Posterior vena cava (tissue), 2 donors: ENCODE measurements around the gene PBX4. TPM values are rescaled to one million over a fixed set of nuclear protein-coding genes. Genes with fewer than 3 reads are reported as not detected.

Experiments
- DNase-seq: peaks from one replicate; pipeline ENCODE4 v3.0.0-alpha.2; 2020; ENCODE audit warnings: low spot score
- intact Hi-C, 2 donors: fragments of 100-400 bp; cut with DNase I; formaldehyde crosslinking; loops; one replicate each; pipeline versions ENCODE4 v1.14.1 to v1.14.2; 2022 to 2023
- total RNA-seq, 2 donors: library from RNA; stranded (reverse); fragmentation: NEBNext Ultra II Directional; extraction: Animal tissue kit (Norgen Biotek cat#: 25700); gene quantifications; one replicate each; pipeline ENCODE4 v1.2.1, GENCODE V29; 2021
- donor health status: DM: yes; HTN: yes; CAD: no.
- donor health status: DM: yes; HTN: yes; CAD: no.

PBX4 gene
- total RNA-seq, 2 donors from 2014 or later = 0.29 to 0.93 TPM

DNA sequence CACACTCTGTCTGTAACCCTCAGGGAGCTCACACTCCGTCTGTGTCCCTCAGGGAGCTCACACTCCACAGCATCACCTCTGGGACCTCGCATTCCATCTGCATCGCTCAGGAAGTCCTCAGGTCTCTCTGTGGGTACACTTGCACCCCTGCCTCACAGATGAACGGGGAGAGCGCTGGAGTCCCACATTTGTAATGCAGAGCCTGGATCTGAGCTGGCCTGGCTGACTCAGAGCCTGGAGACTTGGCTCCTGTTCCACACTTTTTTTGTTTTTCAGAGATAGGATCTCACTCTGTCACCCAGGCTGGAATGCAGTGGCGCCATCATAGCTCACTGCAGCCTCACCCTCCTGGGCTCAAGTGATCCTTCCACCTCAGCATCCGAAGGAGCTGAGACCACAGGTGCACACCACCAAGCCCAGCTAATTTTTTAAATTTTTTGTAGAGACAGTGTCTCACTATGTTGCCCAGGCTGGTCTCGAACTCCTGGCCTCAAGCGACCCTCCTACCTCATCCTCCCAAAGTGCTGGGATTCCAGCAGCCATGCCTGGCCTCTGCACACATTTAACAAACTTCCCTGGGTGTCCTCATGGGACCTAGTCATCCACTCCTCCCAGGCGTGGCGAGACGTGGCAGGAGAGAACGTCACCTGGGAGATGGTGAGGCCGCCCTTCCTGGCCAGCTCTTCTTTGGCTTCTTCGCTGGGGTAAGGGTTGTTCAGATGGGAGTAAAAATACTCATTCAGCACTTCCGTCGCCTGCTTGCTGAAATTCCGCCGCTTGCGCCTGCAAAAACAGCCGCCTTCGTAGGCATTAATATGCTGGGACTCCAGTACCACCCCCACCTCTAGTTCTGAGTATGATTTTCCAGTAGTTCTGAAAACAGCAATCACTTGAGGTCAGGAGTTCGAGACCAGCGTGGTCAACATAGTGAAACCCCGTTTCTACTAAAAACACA lies 49.4 kb downstream of the PBX4 start:
- no peak for DNase-seq
- intact Hi-C loops = no loop called here

DNA sequence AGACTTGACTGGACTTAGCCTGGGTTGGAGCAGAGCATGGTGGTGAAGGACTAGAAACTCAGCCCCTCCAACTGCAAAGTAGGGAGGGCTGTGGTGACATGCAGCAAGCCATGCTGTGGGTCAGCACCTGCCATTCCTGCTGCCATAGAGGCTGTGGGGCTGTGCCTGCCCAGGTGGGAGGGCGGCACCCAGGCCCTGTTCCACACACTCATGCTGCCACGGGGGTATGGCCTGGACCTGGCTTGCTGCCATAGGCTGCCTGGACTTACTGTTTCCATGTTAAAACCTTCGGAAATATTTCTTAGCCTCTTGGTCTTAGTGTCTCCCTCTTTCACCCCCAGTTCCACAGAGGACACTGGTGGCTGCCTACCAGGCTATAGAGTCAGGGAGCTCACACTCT lies 51.1 kb downstream of the PBX4 start:
- DNase-seq = no peak
- intact Hi-C loops = no loop called here

DNA sequence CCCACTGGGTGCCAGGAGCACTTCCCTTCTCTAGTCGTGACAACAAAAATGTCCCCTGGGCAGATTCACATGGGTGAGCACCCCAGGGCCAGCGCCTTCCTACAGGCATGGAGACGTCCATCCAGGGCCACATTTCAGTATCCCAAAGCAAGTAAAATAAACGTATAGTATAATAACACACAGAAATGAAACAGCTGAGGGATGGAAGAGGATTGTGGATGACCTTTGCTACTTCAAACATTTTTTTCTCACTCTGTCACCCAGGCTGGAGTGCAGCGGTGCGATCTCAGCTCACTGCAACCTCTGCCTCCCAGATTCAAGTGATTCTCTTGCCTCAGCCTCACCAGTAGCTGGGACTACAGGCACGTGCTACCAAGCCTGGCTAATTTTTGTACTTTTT lies 52.2 kb downstream of the PBX4 start:
- no peak for DNase-seq
- intact Hi-C loops = no loop called here

DNA sequence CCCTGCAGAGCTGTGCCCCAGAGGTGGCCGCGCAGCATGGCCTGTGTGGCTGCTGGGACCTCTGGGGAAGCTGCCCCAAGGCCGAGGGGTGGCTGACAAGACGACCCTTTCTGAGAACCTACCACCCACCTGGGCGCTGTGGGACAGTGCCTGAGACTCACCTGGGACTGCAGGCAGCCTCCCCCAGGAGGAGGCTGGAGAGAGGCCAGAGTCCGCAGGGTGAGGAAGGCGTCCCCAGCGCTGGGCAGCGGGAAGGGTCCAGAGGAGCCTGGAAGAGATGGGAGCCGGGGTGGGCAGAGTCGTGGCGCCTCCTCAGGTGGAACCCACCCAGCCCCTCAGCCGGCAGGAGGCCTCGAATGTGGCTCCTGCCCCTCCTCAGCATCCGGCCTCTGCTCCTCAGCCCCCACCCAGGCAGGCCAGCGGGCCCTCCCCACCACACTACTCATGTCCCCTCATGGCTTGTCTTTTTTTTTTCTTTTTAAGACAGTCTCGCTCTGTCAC lies 55.1 kb downstream of the PBX4 start:
- intact Hi-C loops = no loop called here
- no peak for DNase-seq

DNA sequence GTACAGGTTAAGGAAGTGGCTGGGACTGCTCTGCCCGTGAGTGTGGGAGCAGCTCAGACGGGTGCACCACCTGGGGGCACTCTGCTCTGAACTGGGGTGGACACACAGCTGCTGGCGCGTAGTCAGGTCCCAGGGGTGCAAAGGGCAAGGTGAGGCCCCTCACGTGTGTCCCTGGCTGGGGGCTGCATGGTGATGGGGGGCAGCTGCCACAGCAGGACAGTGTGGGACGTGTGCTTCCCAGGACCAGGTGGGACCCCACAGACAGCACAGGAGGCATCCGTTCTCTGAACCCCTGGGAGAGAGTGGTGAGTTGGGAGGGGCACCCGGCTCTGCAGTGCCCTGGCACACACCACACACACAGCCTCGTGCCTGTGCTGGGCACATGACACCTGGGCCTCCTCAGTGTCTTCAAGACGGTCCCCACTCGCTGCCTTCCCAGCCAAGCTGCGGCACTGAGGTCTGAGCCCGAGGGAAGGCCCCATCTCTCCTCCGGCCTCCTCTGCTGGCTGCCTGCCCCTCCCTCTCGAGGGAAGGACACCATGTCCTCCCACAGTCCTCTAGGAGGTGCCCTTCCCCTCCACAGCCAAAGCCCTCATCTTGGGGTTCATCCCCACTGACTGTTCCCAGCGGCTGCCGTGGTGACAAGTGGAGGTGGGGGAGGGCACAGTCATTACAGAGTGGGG lies 55.7 kb downstream of the PBX4 start:
- intact Hi-C loops = no loop called here
- DNase-seq = no peak

DNA sequence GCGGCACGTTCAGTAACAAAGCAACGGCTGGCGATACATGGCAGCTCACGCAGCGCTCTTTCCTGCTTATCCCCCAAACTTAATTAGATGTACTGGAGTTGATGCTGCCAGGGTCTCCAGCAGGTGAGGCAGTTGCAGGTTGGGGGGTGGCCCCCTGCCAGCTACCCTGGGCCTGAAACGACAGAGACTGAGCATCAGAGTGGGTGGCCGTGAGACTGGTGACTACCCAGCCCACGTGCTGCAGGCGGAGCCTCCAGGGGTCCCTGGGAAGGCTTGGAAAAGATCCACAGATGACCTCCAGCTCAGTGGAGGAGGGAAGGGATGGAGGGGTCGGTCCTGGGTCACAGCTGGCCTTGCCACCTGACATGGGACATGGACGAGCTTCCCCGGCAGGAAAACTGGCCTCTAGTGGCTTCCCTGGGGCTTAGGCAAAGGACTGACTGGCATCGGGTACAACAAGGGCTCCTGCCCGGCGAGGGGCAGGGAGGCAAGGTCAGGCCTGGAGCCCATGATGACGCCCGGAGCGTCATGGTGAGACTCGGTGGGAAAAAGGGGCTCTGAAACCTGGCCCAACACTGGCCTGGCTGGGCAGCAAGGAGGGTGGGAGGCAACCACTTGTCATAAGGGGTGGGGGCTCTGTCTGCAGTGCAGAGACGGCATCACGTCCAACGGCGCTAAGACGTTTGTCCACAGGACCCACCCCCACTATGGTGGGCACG lies 56.4 kb downstream of the PBX4 start:
- intact Hi-C loops = no loop called here
- DNase-seq = no peak

DNA sequence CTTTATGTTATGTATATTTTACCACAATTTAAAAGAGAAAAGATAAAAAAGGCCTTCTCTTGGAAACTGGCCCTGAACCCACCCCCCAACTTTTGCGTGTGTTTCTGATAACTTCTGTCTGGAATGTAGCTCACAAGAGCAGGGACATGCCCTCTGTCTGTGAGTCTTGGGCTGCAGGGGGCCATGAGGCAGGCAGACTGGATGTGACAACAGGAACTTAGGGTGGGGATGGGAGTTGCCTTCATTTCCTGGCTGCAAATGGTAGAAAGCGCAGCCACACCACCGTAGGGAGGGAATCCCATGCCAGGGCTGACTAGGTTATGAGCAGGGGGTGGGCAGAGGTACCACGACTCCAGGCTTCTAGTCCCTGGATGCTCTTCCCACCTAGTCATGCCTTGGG lies 58.6 kb downstream of the PBX4 start:
- intact Hi-C loops = loop anchor here in 1 of 2 donors (10.0 kb wide), 1 partner anchor 75 kb away; no protein-coding TSS in a partner anchor
- no peak for DNase-seq

DNA sequence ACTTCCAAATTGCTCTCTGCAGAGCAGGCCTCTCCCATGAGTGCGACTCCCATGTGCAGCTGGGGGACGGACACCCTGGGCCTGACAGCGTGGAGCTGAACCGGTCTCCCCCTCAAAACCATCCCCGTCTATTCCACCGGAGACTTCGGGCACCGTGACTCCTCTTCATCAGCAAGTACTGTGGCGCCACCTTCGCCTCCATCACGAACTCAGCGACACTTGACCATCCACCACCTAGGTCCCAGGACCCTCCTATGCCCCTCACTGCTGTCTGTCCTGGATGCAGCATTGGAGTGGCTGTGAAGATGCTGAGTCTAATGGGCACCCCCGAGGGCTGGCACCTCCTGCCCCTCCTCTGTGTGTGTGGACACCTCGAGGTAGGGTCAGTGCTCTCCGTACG lies 59.9 kb downstream of the PBX4 start:
- intact Hi-C loops = loop anchor here in 1 of 2 donors (10.0 kb wide), 1 partner anchor 76 kb away; no protein-coding TSS in a partner anchor
- no peak for DNase-seq

DNA sequence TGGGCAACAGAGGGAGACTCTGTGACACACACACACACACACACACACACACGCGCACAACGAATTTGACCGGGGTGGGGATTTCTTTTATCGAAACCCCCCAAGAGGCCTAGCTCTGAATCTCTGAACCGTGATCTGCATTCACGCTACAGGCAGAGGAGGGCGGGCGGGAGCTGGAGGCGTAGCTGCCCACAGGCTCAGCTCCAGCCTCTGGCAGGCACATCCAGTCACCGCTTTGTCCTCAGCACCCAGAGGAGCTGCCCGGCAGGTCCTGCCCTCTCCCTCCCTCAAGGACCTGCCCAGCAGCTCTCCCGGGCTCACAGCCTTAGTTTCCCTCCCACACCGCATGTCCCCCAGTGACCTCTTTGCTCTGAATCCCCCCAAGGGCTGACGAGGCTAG lies 60.4 kb downstream of the PBX4 start:
- DNase-seq = no peak
- intact Hi-C loops = loop anchor here in 1 of 2 donors (10.0 kb wide), 1 partner anchor 77 kb away; no protein-coding TSS in a partner anchor

DNA sequence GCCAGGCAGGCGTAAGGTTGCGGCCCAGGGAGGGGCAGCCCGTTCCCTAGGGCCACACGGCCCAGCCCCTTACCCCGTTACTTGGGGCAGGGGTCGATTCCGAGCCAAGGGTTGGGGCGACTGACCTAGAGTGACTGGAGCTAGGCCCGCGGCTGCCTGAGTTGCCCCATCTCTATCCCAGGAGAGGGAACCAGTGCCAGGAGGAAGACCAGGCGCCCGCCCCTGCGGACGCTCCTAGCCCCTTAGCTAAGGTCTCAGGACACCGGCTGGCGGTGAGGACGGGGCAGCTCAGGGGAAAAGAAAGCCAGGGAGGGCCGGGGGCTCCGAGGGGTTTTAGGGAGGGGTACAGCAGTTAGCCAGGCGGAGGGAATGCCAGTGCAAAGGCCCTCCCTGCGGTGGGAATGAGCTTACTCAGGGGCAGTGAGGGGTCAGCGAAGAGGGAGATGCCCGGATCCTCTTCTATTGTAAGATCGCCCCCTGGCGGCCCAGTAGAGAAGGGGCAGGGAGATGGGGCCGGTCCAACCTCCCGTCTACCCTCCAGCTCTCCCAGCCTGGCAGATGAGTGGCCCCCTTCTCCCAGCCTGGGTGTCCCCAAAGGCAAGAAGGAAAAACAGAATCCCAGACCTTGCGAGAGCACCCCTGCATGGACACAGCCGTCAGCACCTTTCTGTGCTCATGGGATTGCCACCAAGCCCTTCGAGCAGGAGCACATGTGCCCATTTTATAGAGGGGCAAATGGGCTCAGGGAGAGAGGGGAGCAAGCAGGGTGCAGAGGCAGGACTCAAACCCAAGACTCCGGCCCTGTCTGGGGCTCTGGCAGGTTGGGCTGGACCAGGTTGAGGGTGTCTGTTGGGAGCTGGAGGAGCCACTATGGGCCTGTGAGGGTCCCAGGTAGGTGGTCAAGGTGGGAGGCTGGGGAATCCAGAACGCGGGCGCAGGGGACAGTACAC lies 64.1 kb downstream of the PBX4 start:
- DNase-seq = no peak
- intact Hi-C loops = loop anchor here in 1 of 2 donors (10.0 kb wide), 1 partner anchor 80 kb away; no protein-coding TSS in a partner anchor

DNA sequence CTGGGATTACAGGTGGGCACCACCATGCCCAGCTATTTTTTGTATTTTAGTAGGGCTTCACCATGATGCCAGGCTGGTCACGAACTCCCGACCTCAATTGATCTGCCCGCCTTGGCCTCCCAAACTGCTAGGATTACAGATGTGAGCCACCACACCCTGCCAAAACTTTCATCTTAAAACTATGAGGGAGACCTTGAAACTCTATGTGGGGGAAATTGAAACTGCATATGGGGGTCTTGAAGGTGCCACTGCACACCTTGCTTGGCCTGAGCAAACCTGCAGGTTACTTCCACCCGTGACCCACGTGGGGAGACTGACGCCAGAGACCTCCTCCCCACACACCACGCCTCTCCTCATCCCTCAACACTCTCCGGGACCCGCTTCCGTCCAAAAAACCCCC lies 64.8 kb downstream of the PBX4 start:
- intact Hi-C loops = loop anchor here in 1 of 2 donors (10.0 kb wide), 1 partner anchor 81 kb away; no protein-coding TSS in a partner anchor
- DNase-seq = no peak

DNA sequence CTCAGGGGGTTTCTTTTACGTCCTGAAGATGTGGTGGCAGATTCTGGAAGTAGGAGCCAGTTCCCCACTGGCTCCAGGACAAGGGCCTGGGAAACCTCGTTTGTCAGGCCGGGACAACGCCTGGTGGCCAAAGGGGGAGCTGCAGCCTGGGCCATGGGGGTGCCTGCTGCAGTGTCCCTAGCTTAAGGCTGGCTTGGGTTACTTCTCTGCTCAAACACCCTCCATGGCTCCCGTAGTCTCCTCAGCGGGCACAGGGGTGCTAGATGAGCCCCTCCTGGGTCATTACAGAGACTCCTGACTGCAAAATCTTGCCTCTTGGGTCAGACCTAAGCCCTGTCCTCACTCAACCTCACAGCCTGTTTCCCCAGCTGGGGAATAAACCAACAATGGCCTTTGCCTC lies 65.7 kb downstream of the PBX4 start:
- intact Hi-C loops = loop anchor here in 1 of 2 donors (10.0 kb wide), 1 partner anchor 82 kb away; no protein-coding TSS in a partner anchor
- DNase-seq = peak; percentile 78

DNA sequence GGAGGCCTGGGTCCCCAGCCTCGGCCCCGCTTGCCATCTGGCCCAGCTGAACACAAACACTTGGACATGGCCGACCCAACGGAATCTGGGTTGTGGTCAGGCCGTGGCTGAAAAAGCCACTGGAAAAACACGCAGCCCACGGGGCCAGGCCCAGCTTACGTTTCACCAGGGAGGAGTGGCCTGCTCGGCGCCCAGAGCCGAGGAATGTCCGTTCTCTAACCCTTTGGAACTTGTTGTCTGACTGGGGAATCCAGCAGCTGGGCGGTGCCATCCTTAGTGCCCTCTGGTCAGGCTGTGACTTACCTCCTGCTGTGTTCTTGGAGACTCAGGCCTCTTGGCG lies 66.7 kb downstream of the PBX4 start:
- no peak for DNase-seq
- intact Hi-C loops = loop anchor here in 1 of 2 donors (10.0 kb wide), 1 partner anchor 83 kb away; no protein-coding TSS in a partner anchor

DNA sequence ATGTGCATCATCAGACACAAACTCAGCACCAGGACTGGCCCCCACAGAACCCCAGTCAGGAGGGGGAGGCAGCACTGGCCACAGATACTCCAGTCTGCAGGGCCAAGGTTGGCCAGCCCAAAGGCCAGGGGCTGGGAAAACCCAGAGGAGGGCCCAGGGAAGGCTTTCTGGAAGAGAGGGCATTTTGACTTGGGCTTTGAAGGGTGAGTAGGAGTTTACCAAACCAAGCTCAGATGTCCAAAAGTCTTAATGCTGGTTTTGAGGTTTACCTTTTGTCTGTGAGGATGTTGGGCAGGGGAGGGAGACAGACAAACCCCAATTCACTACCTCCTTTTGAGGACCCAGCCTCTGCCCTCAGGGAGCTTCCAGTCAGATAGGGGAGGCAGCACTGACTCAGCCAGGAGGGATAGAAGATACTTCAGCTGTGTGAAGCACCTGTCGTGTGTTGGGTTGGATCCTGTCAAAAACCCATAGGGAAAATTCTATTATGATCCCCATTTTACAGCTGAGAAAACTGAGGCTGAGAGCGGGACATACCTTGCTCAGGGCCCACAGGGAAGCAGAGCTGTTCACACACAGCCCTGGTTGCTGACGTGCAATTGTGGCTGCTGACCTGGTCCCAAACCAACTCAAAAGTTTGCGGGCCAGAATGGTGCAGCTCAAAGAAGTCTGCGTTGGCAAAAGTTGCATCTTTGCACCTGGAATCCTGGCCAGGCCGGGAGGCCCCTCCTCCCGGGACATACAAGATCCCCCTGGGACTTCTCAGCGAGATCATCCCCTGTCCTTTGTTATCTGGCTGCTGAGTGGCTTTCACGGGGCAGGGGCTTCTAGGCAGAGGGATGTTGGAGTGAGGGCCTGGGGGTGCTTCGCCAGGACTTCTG lies 67.3 kb downstream of the PBX4 start:
- no peak for DNase-seq
- intact Hi-C loops = loop anchor here in 1 of 2 donors (10.0 kb wide), 1 partner anchor 84 kb away; no protein-coding TSS in a partner anchor

DNA sequence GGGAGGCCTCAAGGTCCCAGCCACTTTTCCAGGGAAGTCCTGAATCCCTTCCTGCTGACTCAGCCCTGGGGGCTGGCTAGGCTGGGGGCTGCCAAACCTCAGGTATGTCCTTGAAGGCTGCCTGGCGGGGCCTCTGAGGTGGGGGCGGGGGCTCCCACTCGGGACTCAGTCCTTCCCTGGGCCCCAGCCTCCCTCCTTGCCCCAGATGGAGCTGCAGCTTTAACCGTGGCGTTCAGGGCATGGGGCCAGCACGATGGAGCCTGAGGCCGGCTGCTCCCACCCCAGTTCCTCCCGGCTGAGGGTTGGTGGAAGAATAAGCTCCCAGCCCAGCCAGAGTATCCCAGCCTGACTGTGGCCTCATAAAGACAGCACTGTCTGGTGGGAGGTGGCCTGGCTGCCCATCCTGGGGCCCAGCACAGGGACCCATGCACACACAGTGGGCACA lies 68.0 kb downstream of the PBX4 start:
- DNase-seq = peak; percentile 76
- intact Hi-C loops = loop anchor here in 1 of 2 donors (10.0 kb wide), 1 partner anchor 84 kb away; no protein-coding TSS in a partner anchor

DNA sequence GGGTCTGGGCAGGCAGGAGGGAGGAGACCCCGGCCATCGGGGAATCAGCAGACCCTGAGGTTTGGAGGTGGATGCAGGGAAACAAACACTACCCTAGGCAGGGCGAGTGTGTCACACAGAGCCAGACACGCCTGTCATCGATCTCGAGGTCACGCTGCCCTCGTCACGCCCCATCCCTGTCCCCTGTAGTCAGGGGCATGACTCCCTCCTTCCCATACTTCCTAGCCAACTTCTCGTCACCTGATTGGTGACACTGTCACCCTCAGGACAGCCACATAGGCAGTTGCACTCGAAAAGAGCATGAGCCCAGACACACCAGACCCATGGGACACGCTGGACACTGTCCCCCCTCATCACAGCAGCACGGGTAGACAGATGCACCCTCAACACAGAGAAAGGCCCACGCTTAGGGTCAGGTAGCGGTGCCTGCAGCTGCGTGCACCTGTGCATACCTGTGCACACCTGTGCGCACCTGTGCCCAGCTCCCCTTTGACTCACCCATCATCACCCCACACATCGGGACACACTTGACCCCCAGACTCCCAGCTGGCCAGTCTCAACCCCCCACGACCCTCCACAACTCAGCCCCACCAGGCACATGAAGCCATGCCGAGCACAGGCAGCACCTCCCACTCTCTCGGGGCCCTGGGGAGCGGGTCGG lies 68.6 kb downstream of the PBX4 start:
- intact Hi-C loops = loop anchor here in 1 of 2 donors (10.0 kb wide), 2 partner anchors 85 to 415 kb away; no protein-coding TSS in a partner anchor
- DNase-seq = no peak
